Upper lobe of left lung (tissue), 6 donors: Measurements from ENCODE around the gene PRRG1. TPM values are rescaled to one million over a fixed set of nuclear protein-coding genes. Genes with fewer than 3 reads are reported as not detected.
"Not testable (repeated sequence)": the region's sequence is repeated elsewhere in the genome, so short reads cannot be mapped to it uniquely, and the experiment has no call there.

ENCODE experiments used
- ATAC-seq, 2 donors: fragments of 200-7000 bp; cut with Tn5 transposase; one replicate each; pipeline ENCODE4 v1.9.1; 2022; ENCODE audit warnings: mild to moderate bottlenecking in 2 of 2, moderate library complexity in 2 of 2; ENCODE audit not compliant: low FRiP score in 2 of 2
- DNase-seq, 2 donors: peaks; one replicate each; pipeline ENCODE4 v3.0.0-alpha.2; 2019 to 2020
- H3K27ac ChIP-seq, 4 donors: fragments of 200-600 bp; sonication (generic); one replicate each; pipeline ENCODE4 v1.5.1; 2016 to 2019
- H3K27me3 ChIP-seq, 4 donors: fragments of 200-600 bp; sonication (generic); one replicate each; pipeline ENCODE4 v1.5.1; 2017 to 2019
- H3K36me3 ChIP-seq, 4 donors: fragments of 200-600 bp; sonication (generic); one replicate each; pipeline ENCODE4 v1.5.1; 2016 to 2019
- H3K4me1 ChIP-seq, 4 donors: fragments of 200-600 bp; sonication (generic); one replicate each; pipeline ENCODE4 v1.5.1; 2018 to 2019
- H3K4me3 ChIP-seq, 4 donors: fragments of 200-600 bp; sonication (generic); one replicate each; pipeline ENCODE4 v1.5.1; 2017 to 2019; ENCODE audit warnings: mild to moderate bottlenecking in 2 of 4, moderate library complexity in 1 of 4
- H3K9me3 ChIP-seq, 4 donors: fragments of 200-600 bp; sonication (generic); one replicate each; pipeline ENCODE4 v1.5.1; 2018 to 2019
- EP300 ChIP-seq, 4 donors: sonication (generic); formaldehyde crosslinking; IDR thresholded peaks; one replicate each; pipeline ENCODE4 v1.5.1; 2017; ENCODE audit warnings: antibody characterized with exemption in 4 of 4, control low read depth in 2 of 4
- POLR2A ChIP-seq, 4 donors: fragments of 450-650 bp; IDR thresholded peaks; one replicate each; pipeline ENCODE4 v1.5.1; 2016 to 2017; ENCODE audit warnings: antibody characterized with exemption in 4 of 4, mild to moderate bottlenecking in 2 of 4
- POLR2AphosphoS5 ChIP-seq, 2 donors: sonication (generic); formaldehyde crosslinking; IDR thresholded peaks; one replicate each; pipeline ENCODE4 v1.5.1; 2017; ENCODE audit warnings: antibody characterized with exemption in 2 of 2
- WGBS, 2 donors: methylation state at CpG; one replicate each; pipeline ENCODE4 v1.1.5; 2017 to 2018; 5-methylcytosine and 5-hydroxymethylcytosine counted together
- total RNA-seq, 6 donors: library from RNA; depleted of rRNA in 4 of 6; stranded (reverse); fragments of >200 nt in 4 of 6; gene quantifications; one replicate each; pipeline versions ENCODE4 v1.1.0 to v1.2.1, GENCODE V29; 2016 to 2021
- TF ChIP-seq, protein P1 (sequence below), 6 experiments: fragments of 450-650 bp in 4 of 6; fragments of 200-600 bp in 2 of 6; sonication (generic) in 2 of 6; IDR thresholded peaks; one replicate each; pipeline ENCODE4 v1.5.1; 2016 to 2019; ENCODE audit warnings: antibody characterized with exemption in 6 of 6
- donor health status: DM: no; HTN: no; CAD: no; lungs with moderate emphysema.
- donor health status: DM: no; HTN: yes; CAD: no; lungs with severe emphysema.

PRRG1 gene
- total RNA-seq, 6 donors from 2014 or later, result 6.2 to 13.4 (median 9.2) TPM

DNA sequence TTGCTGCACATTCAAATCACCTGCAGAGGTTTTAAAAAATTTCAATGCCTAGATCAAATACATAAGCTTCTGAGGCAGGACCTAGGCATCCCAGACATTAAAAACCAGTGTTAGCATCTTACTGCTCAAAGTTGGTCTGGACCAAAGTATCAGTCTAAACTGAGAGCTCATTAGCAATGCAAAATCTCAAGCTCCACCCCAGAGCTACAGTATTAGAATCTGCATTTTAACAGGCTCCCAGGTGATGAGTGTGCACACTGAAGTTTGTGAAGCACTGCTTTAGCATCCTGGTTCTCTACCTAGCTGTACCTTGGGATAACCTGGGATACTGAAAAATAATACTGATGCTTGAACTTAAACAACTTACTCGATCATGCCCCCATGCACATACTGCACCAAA, 96.0 kb downstream of the PRRG1 start:
- H3K4me1 ChIP-seq, result no peaks in the 10 kb centered on the region
- no peaks in the 10 kb centered on the region for H3K36me3 ChIP-seq
- ATAC-seq (no peak), DNase-seq (no peak)
- H3K27me3 ChIP-seq, result no peaks in the 10 kb centered on the region
- 69 to 100% methylated on average over 1 of the region's 1 CpG for WGBS, 2 donors
- H3K9me3 ChIP-seq, result no peaks in the 10 kb centered on the region
- no peak overlapping the region for H3K27ac ChIP-seq
- H3K4me3 ChIP-seq, result no peak overlapping the region
- TF ChIP-seq POLR2AphosphoS5 (IDR thresholded peaks at IDR 0.05) (no peak), EP300 (IDR thresholded peaks at IDR 0.05) (no peak), POLR2A (IDR thresholded peaks at IDR 0.05) (no peak)
- TF ChIP-seq, protein P1, sequence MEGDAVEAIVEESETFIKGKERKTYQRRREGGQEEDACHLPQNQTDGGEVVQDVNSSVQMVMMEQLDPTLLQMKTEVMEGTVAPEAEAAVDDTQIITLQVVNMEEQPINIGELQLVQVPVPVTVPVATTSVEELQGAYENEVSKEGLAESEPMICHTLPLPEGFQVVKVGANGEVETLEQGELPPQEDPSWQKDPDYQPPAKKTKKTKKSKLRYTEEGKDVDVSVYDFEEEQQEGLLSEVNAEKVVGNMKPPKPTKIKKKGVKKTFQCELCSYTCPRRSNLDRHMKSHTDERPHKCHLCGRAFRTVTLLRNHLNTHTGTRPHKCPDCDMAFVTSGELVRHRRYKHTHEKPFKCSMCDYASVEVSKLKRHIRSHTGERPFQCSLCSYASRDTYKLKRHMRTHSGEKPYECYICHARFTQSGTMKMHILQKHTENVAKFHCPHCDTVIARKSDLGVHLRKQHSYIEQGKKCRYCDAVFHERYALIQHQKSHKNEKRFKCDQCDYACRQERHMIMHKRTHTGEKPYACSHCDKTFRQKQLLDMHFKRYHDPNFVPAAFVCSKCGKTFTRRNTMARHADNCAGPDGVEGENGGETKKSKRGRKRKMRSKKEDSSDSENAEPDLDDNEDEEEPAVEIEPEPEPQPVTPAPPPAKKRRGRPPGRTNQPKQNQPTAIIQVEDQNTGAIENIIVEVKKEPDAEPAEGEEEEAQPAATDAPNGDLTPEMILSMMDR (IDR thresholded peaks at IDR 0.05), result no peak

DNA sequence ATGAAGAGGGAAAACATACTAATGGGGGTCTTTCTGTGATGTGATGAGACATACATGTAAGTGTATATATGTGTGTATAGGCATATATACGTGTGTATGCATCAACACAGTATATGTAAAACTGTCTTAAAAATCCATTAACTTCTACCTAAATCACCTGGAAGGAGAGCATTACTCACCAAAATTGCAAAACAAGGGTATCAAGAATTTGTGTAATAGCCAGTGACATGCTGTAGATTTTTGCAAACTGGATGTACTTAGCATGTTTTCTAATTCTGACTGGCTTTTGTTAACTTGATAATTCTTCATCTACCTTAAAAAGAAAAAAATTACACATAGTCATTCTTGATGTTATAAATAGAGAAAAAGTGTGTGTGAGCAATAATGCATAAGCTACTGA, 104.7 kb downstream of the PRRG1 start:
- no peak for DNase-seq
- ATAC-seq, result no peak
- no peak for TF ChIP-seq EP300 (IDR thresholded peaks at IDR 0.05)
- no peak for TF ChIP-seq POLR2AphosphoS5 (IDR thresholded peaks at IDR 0.05)
- TF ChIP-seq, protein P1 (IDR thresholded peaks at IDR 0.05), result no peak
- TF ChIP-seq POLR2A (IDR thresholded peaks at IDR 0.05), result no peak
- H3K27ac ChIP-seq, result no peak overlapping the region
- H3K4me3 ChIP-seq, result no peak overlapping the region
- no peaks in the 10 kb centered on the region for H3K27me3 ChIP-seq
- no peaks in the 10 kb centered on the region for H3K4me1 ChIP-seq
- no peaks in the 10 kb centered on the region for H3K9me3 ChIP-seq
- WGBS, 2 donors, result 83 to 100% methylated on average over 1 of the region's 1 CpG
- no peaks in the 10 kb centered on the region for H3K36me3 ChIP-seq

DNA sequence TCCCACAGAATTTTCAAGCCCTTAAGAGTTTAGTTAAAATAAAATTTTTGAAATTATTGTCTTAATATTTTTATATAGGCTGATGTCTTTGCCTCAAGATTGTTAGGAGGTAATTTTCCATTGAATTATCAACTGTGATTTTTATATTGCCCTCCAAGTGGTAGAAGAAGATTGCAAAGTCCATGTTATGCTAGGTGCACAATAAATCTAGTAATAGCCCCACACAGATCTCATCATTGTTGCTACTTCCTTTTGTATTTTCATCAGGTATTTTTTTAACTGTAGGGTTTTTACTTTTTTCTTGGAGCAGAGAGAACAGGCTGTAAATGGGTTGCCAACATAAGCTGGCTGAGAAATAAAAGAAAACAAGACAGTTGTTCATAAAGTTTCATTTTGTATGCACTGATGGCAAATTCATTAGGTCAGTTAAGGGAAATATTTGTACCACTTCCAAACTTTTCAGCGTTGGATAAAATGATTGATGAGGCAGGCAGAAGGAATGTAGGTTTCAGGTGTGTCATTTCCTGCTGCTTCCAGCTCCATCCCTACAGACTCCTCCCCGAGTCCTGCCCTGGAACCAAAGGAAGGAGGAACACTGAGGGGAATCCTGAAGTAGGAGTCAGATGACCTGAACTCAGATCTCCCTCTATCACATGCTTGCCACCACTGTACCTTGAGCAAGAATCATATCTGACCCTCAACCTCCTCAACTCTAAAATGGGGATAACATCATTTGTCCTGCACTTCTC, 105.5 kb downstream of the PRRG1 start:
- TF ChIP-seq POLR2AphosphoS5 (IDR thresholded peaks at IDR 0.05), result no peak
- no peak for TF ChIP-seq POLR2A (IDR thresholded peaks at IDR 0.05)
- TF ChIP-seq, protein P1 (IDR thresholded peaks at IDR 0.05), result no peak
- no peak for TF ChIP-seq EP300 (IDR thresholded peaks at IDR 0.05)
- H3K27me3 ChIP-seq, result no peaks in the 10 kb centered on the region
- no peak overlapping the region for H3K4me3 ChIP-seq
- no peaks in the 10 kb centered on the region for H3K4me1 ChIP-seq
- no peak for DNase-seq
- no peak overlapping the region for H3K27ac ChIP-seq
- WGBS, 2 donors, result 33 to 57% methylated on average over 2 of the region's 2 CpGs
- no peak for ATAC-seq
- H3K9me3 ChIP-seq, result no peaks in the 10 kb centered on the region
- no peaks in the 10 kb centered on the region for H3K36me3 ChIP-seq

DNA sequence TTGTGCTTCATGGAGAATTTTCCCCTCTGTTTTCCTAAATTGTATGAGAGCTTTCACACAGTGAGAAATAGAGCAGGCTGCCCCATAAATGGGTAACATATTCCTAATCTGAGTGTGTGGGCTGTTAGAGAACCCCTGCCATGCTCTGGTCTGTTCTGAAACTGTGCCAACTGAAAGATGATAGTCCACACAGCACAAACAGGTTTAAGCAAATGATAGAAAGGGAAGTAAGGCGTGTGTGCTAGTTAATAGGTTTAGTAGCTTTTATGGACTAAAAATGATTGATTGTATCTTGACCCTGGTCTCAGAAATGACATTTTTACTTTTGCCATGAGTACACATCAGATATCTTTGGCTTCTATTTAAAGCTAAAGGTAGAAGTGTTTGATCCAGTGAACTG, 106.2 kb downstream of the PRRG1 start:
- no peak overlapping the region for H3K27ac ChIP-seq
- TF ChIP-seq EP300 (IDR thresholded peaks at IDR 0.05) (no peak), POLR2A (IDR thresholded peaks at IDR 0.05) (no peak)
- TF ChIP-seq, protein P1 (IDR thresholded peaks at IDR 0.05), result no peak
- ATAC-seq, result no peak

DNA sequence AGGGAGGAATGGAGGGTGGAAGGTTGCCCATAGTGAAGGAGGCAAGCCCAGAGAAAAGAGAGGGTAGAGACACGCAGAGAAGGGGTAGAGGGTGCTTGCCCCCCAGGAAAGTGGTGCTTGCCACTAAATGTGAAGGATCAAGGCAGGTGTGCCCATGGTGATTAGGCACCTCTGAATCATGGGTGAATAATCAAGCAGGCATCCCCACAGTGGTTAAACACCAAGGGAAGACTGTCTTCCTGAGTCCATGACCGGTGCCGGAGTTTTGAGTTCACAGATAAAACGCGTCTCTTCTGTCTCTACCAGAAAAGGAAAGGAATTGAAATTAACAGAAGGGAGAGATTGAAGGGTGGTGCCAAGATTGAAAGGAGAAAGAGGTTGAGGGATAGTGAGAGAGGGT, 111.1 kb downstream of the PRRG1 start:
- H3K9me3 ChIP-seq, H3K4me3 ChIP-seq, H3K27ac ChIP-seq, H3K36me3 ChIP-seq, H3K4me1 ChIP-seq, H3K27me3 ChIP-seq, ATAC-seq, DNase-seq: not testable (repeated sequence)
- 90 to 94% methylated on average over 5 of the region's 5 CpGs for WGBS, 2 donors

More for the DNA sequence above, 106.2 kb downstream of the PRRG1 start:
- Histone ChIP-seq H3K4me3 (no peak overlapping the region), H3K4me1 (no peaks in the 10 kb centered on the region), H3K36me3 (no peaks in the 10 kb centered on the region), H3K27me3 (no peaks in the 10 kb centered on the region), H3K9me3 (no peaks in the 10 kb centered on the region)
- DNase-seq, result no peak
- WGBS, 2 donors, result 46 to 90% methylated on average over 1 of the region's 1 CpG
